ENCODE results near the gene GCNT2.

The GCNT2 gene

DNA sequence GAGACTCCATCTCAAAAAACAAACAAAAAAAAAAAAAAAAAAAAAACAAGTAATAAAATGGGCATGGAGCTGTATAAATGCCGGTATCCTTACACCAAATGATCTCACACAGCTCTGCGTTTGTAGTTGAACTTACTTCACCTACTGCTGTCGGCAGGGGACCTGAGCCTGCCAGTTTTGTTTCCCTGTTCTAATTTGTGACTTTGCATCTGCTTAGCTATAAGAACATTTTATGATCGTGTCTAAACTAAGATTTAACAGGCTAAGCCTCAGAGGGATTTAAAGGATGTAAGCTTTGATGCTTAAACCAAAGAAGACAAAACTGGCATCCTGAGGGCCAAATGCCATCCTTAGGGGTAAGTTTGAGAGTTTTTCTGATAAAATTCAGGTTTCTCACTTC lies 58.7 kb downstream of the GCNT2 start:
- TF ChIP-seq FOXP2 (optimal IDR thresholded peaks at IDR 0.05; ENCODE audit: borderline replicate concordance, extremely low read depth, extremely low read length, insufficient read depth) (no peak), SIN3A (IDR thresholded peaks at IDR 0.05; ENCODE audit: borderline replicate concordance, insufficient read depth, low read length) (no peak)
- TF ChIP-seq, protein P1, sequence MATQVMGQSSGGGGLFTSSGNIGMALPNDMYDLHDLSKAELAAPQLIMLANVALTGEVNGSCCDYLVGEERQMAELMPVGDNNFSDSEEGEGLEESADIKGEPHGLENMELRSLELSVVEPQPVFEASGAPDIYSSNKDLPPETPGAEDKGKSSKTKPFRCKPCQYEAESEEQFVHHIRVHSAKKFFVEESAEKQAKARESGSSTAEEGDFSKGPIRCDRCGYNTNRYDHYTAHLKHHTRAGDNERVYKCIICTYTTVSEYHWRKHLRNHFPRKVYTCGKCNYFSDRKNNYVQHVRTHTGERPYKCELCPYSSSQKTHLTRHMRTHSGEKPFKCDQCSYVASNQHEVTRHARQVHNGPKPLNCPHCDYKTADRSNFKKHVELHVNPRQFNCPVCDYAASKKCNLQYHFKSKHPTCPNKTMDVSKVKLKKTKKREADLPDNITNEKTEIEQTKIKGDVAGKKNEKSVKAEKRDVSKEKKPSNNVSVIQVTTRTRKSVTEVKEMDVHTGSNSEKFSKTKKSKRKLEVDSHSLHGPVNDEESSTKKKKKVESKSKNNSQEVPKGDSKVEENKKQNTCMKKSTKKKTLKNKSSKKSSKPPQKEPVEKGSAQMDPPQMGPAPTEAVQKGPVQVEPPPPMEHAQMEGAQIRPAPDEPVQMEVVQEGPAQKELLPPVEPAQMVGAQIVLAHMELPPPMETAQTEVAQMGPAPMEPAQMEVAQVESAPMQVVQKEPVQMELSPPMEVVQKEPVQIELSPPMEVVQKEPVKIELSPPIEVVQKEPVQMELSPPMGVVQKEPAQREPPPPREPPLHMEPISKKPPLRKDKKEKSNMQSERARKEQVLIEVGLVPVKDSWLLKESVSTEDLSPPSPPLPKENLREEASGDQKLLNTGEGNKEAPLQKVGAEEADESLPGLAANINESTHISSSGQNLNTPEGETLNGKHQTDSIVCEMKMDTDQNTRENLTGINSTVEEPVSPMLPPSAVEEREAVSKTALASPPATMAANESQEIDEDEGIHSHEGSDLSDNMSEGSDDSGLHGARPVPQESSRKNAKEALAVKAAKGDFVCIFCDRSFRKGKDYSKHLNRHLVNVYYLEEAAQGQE (IDR thresholded peaks at IDR 0.05; ENCODE audit: insufficient read depth in 1 of 2, low read depth in 2 of 2, low read length in 2 of 2), result no peak

DNA sequence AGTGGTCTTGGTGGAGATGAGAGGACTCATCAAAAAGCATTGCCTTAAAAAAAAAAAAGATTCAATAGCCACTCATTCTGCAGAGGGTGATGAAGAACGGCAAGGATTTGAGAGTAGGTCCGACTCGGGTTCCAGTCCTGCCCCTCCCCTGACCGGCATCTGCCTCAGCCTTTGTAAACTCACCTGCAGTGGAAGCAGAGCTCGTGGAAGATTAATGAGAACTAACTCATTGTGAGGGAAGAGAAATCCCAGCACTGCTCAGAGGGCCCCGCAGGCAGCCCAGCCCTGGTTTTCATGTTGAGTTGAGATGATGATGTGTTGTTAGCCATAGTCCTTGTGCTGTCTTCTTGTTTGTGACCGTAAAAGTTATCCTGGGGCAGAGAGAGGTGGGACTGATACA lies 59.4 kb downstream of the GCNT2 start:
- TF ChIP-seq POLR2AphosphoS5 (IDR thresholded peaks at IDR 0.05; ENCODE audit: low read depth, low read length) (no peak), FOXP2 (optimal IDR thresholded peaks at IDR 0.05; ENCODE audit: borderline replicate concordance, extremely low read depth, extremely low read length, insufficient read depth) (no peak), TAF1 (IDR thresholded peaks at IDR 0.05; ENCODE audit: borderline replicate concordance, insufficient read depth, low read length) (no peak), SIN3A (IDR thresholded peaks at IDR 0.05; ENCODE audit: borderline replicate concordance, insufficient read depth, low read length) (no peak)
- TF ChIP-seq, protein P1 (IDR thresholded peaks at IDR 0.05; ENCODE audit: insufficient read depth in 1 of 2, low read depth in 2 of 2, low read length in 2 of 2), result no peak

DNA sequence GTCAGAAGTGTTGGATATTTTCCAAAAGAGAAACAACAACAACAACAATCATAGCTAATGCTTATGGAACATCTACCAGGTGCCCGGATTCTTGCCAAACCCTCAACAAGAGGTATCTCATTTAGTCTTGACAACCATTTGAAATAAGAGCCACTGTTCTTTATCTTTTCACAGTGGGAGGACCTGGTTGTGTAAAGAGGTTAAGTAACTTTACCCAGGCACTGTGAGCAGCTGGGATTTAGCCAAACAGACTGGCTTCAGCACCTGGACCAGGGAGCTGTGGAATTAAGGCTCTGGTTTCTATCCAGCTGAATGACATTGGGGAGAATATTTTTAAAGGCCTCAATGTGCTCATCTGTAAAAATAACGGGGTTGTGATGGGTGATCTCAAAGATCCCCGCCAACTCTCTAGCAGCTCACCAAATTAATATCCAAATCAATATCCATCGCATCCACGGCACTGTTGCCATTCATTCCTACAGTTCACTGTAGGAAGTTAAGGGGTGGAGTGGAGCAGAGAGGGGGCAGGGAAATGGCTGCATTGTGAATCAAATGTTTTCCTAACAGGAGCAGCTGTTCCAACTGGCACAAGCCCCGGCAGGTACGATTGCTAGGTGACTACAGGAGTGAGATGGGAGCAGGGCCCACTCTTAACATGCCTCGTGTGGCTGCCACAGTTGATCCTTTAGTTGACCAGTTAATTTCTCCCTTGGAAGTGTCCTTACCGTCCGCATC lies 61.8 kb downstream of the GCNT2 start:
- TF ChIP-seq, protein P1 (IDR thresholded peaks at IDR 0.05; ENCODE audit: insufficient read depth in 1 of 2, low read depth in 2 of 2, low read length in 2 of 2), result no peak

DNA sequence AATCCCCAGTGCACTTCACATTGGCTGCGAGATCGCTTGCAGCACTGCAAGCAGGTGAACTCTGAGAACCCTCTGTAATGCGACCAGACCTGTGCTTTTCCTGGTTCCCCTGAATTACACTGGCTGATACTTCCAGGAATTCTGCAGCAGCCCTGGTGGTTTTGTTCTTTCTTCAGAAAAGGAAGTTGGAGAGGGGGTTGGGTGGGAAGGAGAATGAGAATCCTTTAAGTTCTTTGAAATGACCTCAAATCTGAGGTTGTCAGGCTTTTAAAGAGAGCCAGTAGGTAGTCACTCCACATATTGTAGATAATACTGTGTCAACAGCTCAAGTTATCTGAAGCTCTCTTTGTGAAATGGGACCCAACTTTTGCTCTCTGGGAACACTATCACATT lies 62.4 kb downstream of the GCNT2 start:
- TF ChIP-seq SIN3A (IDR thresholded peaks at IDR 0.05; ENCODE audit: borderline replicate concordance, insufficient read depth, low read length), result no peak
- TF ChIP-seq TAF1 (IDR thresholded peaks at IDR 0.05; ENCODE audit: borderline replicate concordance, insufficient read depth, low read length), result no peak
- TF ChIP-seq, protein P1 (IDR thresholded peaks at IDR 0.05; ENCODE audit: insufficient read depth in 1 of 2, low read depth in 2 of 2, low read length in 2 of 2), result no peak
- no peak for TF ChIP-seq POLR2AphosphoS5 (IDR thresholded peaks at IDR 0.05; ENCODE audit: low read depth, low read length)
- TF ChIP-seq FOXP2 (optimal IDR thresholded peaks at IDR 0.05; ENCODE audit: borderline replicate concordance, extremely low read depth, extremely low read length, insufficient read depth), result no peak

DNA sequence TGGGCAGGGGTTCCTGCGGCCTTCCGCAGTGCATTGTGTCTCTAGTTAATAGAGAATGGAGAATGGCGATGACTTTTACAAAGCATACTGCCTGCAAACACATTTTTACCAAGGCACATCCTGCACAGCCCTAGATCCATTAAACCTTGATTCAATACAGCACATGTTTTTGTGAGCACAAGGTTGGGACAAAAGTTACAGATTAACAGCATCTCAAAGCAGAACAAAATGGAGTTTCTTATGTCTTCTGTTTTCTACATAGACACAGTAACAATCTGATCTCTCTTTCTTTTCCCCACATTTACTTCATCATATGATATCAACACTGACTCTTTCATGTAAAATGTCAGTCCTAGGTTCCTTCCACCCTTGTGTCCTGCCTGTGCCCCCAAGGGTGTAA lies 63.5 kb downstream of the GCNT2 start:
- no peak for TF ChIP-seq POLR2AphosphoS5 (IDR thresholded peaks at IDR 0.05; ENCODE audit: low read depth, low read length)
- TF ChIP-seq FOXP2 (optimal IDR thresholded peaks at IDR 0.05; ENCODE audit: borderline replicate concordance, extremely low read depth, extremely low read length, insufficient read depth), result no peak
